GM12874 (cell line): ENCODE measurements around the gene OR2V2.

Source experiments
- TF ChIP-seq, protein P1 (sequence below): IDR thresholded peaks from 2 replicates; pipeline ENCODE4 v1.5.1; 2011; ENCODE audit warnings: low read depth, mild to moderate bottlenecking, control low read depth, low read length, moderate library complexity; ENCODE audit not compliant: insufficient read depth

The OR2V2 gene

DNA sequence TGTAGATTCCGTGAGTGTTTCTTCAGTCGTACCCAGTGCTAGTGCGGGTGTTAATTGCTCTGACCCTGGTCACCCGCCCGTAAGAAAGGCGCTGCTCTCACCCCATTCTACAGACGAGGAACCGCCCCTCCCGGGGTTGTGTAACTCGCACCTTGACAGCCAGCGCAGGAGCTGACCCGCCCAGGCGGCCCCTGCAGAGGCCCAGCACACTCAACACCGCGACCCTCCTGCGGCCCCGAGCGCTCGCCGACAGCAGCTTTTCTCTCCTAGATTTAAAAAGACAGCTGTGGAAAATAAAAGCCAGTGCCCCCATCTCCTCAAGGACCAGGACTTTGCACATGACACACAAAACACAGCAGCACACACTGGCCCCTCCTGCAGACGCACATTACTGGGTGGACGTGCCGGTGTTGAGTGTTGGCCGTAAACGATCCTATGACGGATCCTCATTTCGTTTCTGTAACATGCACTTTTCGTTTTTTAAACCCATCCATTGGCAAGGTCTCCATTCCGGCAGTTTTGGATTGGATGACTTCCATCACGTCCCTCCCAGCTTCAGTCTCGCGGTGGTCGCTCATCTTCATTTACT lies 22.9 kb downstream of the OR2V2 start:
- TF ChIP-seq, protein P1, sequence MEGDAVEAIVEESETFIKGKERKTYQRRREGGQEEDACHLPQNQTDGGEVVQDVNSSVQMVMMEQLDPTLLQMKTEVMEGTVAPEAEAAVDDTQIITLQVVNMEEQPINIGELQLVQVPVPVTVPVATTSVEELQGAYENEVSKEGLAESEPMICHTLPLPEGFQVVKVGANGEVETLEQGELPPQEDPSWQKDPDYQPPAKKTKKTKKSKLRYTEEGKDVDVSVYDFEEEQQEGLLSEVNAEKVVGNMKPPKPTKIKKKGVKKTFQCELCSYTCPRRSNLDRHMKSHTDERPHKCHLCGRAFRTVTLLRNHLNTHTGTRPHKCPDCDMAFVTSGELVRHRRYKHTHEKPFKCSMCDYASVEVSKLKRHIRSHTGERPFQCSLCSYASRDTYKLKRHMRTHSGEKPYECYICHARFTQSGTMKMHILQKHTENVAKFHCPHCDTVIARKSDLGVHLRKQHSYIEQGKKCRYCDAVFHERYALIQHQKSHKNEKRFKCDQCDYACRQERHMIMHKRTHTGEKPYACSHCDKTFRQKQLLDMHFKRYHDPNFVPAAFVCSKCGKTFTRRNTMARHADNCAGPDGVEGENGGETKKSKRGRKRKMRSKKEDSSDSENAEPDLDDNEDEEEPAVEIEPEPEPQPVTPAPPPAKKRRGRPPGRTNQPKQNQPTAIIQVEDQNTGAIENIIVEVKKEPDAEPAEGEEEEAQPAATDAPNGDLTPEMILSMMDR: no peak

DNA sequence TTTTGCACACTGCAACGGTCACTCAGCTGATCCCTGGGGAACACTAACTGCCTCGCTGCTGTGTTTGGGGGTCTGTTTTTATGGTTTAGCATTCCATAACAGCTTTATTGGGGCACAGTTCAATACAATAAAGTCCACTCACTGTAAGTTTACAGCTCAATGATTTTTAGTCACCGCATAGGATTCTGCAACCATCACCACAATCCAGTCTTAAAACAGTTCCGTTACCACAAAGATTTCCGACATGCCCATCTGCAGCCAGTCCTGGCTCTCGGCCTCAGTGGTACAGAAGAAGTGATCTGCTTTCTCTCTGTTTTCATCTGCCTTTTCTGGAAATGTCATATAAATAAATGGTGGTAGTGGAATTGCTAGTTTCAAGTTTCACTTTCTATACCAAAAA lies 23.6 kb downstream of the OR2V2 start:
- TF ChIP-seq, protein P1: no peak

DNA sequence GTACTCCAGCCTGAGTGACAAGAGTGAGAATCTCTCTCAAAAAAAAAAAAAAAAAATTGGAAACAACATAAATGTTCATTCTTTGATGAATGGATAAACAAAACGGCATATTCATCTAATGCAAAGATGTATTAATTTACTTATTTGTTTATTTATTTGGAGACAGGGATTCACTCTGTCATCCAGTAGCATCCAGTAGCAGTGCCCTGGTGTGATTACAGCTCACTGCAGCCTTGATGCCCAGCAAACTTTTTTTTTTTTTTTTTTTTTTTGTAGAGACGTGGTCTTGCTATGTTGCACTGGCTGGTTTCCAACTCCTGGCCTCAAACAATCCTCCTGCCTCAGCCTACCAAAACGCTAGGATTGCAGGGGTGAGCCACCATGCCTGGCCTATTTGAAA lies 24.4 kb downstream of the OR2V2 start:
- TF ChIP-seq, protein P1: no peak

DNA sequence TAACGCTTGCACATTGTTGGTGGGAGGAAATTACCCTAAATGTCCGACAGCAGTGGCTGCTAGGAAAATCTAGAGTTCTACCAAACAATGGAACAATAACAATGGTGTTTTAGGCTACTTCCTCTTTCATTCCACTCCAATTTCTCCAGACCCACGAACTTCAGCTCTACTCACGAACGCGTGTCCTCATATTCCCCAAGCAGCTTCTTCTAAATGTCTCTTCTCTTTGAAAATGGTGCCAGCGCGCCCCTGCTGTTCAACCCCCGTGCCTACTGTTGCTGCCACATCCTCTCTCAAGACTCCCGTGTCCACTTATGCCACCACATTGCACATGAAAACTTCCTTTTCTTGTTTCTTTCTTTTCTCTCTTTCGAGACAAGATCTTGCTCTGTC lies 25.6 kb downstream of the OR2V2 start:
- TF ChIP-seq, protein P1: peak; percentile 23; the same call in 1 of the 2 replicates

DNA sequence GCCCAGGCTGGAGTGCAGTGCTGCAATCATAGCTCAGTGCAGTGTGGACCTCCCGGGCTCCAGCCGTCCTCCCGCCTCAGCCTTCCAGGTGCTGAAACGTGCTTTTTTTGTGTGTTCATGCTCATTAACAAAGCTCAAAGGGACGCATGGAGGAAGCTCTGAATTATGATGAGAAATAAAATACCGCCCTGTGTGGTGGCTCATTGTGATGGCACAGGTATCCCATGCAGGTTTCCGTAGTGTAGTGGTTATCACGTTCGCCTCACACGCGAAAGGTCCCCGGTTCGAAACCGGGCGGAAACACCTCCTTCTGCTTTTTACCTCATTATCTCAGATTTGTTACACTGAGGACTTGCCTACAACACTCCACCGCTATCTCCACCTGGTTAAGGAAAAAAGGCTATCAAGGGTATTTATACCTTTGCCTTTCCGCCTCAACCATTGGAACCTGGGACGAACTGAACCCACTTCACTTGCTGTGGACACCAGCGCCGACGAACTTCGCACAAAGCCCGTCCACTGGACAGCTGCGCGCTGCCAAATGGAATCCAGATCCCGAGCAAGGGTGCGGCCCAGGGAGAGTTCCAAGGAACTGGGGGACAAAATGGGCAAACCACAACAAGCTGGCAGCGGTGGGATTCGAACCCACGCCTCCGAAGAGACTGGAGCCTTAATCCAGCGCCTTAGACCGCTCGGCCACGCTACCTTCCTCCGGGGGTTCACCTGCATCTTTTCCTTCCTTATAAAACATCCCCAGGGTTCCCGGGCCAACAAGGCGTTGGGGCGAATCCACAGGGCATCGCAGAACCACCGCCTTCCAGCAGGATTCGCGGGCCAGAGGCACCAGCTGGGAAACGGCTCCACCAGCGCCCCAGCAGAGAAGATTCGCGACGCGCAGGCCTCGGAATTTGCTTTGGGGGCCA lies 26.3 kb downstream of the OR2V2 start:
- TF ChIP-seq, protein P1: no peak

DNA sequence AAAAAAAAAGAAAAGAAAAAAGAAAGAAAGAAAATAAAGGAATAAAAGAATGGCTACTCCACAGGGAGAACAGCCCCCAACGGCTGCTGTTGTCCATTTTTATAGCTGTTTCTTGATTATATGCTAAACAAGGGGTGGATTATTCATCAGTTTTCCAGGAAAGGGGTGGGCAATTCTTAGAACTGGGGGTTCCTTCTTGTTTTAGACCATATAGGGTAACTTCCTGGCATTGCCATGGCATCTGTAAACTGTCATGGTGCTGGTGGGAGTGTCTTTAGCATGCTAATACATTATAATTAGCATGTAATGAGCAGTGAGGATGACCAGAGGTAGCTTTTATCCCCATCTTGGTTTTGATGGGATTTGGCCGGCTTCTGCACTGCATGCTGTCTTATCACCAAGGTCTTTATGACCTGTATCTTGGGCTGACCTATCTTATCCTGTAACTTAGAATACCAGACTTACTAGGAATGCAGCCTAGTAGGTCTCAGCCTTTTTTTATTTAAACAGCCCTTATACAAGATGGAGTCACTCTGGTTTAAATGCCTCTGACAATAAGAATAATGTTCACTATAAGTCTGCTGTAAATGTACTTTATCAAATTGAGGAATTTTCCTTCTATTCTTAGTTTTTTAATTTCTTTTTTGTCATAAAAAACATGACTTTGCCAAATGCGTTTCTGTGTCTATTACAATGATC lies 29.0 kb downstream of the OR2V2 start:
- TF ChIP-seq, protein P1: no peak
